HEK293 (cell line): ENCODE measurements around the gene HAUS8.

Experiments
- CTCF ChIA-PET: fragments of 350-600 bp; formaldehyde crosslinking; extraction: SDS; loops from one replicate; lab custom pipeline; 2021; ENCODE audit warnings: antibody characterized with exemption; lab: Yijun Ruan, JAX
- POLR2A ChIA-PET: fragments of 300-600 bp; formaldehyde crosslinking; extraction: SDS; loops from one replicate; lab custom pipeline; 2020; ENCODE audit warnings: antibody characterized with exemption, inconsistent platforms; lab: Yijun Ruan, JAX
- H3K27ac ChIP-seq: fragments of 200-500 bp; sonication (Bioruptor generic); 2 replicates; pipeline ENCODE4 v1.5.1; 2014; ENCODE audit warnings: low read depth, low read length, control low read depth, inconsistent platforms; ENCODE audit errors: extremely low read depth
- H3K36me3 ChIP-seq, 2 experiments: fragments of 200-500 bp in 1 of 2; sonication (Bioruptor generic) in 1 of 2; 1 replicate in 1 of 2; 2 replicates in 1 of 2; pipeline ENCODE4 v1.5.1; 2014 to 2017; ENCODE audit warnings: inconsistent platforms in 2 of 2, low read length in 2 of 2; ENCODE audit not compliant: control insufficient read depth in 2 of 2, insufficient read depth in 1 of 2
- H3K4me1 ChIP-seq: fragments of 200-500 bp; sonication (Bioruptor generic); 2 replicates; pipeline ENCODE4 v1.5.1; 2014; ENCODE audit warnings: mild to moderate bottlenecking, low read length, inconsistent platforms; ENCODE audit not compliant: control insufficient read depth, insufficient read depth
- H3K4me3 ChIP-seq: 2 replicates; pipeline ENCODE4 v1.5.1; 2011; ENCODE audit warnings: low read depth, mild to moderate bottlenecking, control low read depth, low read length, moderate library complexity
- H3K9me3 ChIP-seq: fragments of 200-500 bp; sonication (Bioruptor generic); 2 replicates; pipeline ENCODE4 v1.5.1; 2014; ENCODE audit warnings: low read depth, low read length, inconsistent platforms; ENCODE audit not compliant: control insufficient read depth, insufficient read depth
- GLI2 ChIP-seq: fragments of 450-650 bp; formaldehyde crosslinking; IDR thresholded peaks from 2 replicates; pipeline ENCODE4; 2017; ENCODE audit warnings: missing biosample characterization, missing genetic modification characterization, low read depth, borderline replicate concordance
- HOXD13 ChIP-seq: sonication (generic); formaldehyde crosslinking; IDR thresholded peaks from 2 replicates; pipeline ENCODE4 v1.8.0; 2022; ENCODE audit warnings: missing genetic modification reagents, borderline replicate concordance
- OVOL3 ChIP-seq: fragments of 450-650 bp; formaldehyde crosslinking; IDR thresholded peaks from 2 replicates; pipeline ENCODE4 v1.5.1; 2016; ENCODE audit warnings: missing biosample characterization, missing genetic modification characterization
- TSHZ1 ChIP-seq: fragments of 450-650 bp; formaldehyde crosslinking; IDR thresholded peaks from 2 replicates; pipeline ENCODE4 v1.5.1; 2016; ENCODE audit warnings: missing biosample characterization, missing genetic modification characterization, borderline replicate concordance
- ZBTB17 ChIP-seq: fragments of 450-650 bp; formaldehyde crosslinking; IDR thresholded peaks from 2 replicates; pipeline ENCODE4 v1.5.1; 2016; ENCODE audit warnings: missing biosample characterization, missing genetic modification characterization
- ZBTB20 ChIP-seq: fragments of 450-650 bp; formaldehyde crosslinking; IDR thresholded peaks from 2 replicates; pipeline ENCODE4 v1.5.1; 2016; ENCODE audit warnings: missing biosample characterization, missing genetic modification characterization
- ZNF174 ChIP-seq: fragments of 450-650 bp; formaldehyde crosslinking; IDR thresholded peaks from 2 replicates; pipeline ENCODE4 v1.5.0; 2017; ENCODE audit warnings: missing biosample characterization, mild to moderate bottlenecking, missing genetic modification characterization
- ZNF19 ChIP-seq: fragments of 450-650 bp; formaldehyde crosslinking; IDR thresholded peaks from 2 replicates; pipeline ENCODE4; 2016; ENCODE audit warnings: missing biosample characterization, missing genetic modification characterization, low read depth
- ZNF354C ChIP-seq: fragments of 450-650 bp; formaldehyde crosslinking; IDR thresholded peaks from 2 replicates; pipeline ENCODE4 v1.5.1; 2016; ENCODE audit warnings: missing biosample characterization, missing genetic modification characterization, low read depth, borderline replicate concordance
- ZNF449 ChIP-seq: fragments of 450-650 bp; formaldehyde crosslinking; IDR thresholded peaks from 2 replicates; pipeline ENCODE4 v1.5.1; 2017; ENCODE audit warnings: missing biosample characterization, mild to moderate bottlenecking, missing genetic modification characterization, moderate library complexity
- ZNF518A ChIP-seq: fragments of 450-650 bp; formaldehyde crosslinking; conservative IDR thresholded peaks from 2 replicates; pipeline ENCODE4 v1.5.1; 2016; ENCODE audit warnings: low read depth, missing biosample characterization, missing genetic modification characterization
- ZNF549 ChIP-seq: fragments of 450-650 bp; IDR thresholded peaks from 2 replicates; pipeline ENCODE4 v1.5.1; 2018; ENCODE audit warnings: missing biosample characterization, missing genetic modification characterization, mild to moderate bottlenecking, inconsistent platforms, moderate library complexity
- ZNF624 ChIP-seq: fragments of 450-650 bp; formaldehyde crosslinking; IDR thresholded peaks from 2 replicates; pipeline ENCODE4 v1.5.1; 2017; ENCODE audit warnings: missing biosample characterization, missing genetic modification characterization
- ZNF670 ChIP-seq: fragments of 450-650 bp; formaldehyde crosslinking; IDR thresholded peaks from 2 replicates; pipeline ENCODE4 v1.5.1; 2016; ENCODE audit warnings: missing biosample characterization, missing genetic modification characterization, low read depth
- TF ChIP-seq, protein P1 (sequence below): fragments of 450-650 bp; formaldehyde crosslinking; IDR thresholded peaks from 2 replicates; pipeline ENCODE4 v1.5.1; 2016; ENCODE audit warnings: missing biosample characterization, missing genetic modification characterization
- TF ChIP-seq, protein P2 (sequence below): fragments of 450-650 bp; formaldehyde crosslinking; IDR thresholded peaks from 2 replicates; pipeline ENCODE4 v1.5.1; 2016; ENCODE audit warnings: missing biosample characterization, missing genetic modification characterization

The HAUS8 gene

DNA sequence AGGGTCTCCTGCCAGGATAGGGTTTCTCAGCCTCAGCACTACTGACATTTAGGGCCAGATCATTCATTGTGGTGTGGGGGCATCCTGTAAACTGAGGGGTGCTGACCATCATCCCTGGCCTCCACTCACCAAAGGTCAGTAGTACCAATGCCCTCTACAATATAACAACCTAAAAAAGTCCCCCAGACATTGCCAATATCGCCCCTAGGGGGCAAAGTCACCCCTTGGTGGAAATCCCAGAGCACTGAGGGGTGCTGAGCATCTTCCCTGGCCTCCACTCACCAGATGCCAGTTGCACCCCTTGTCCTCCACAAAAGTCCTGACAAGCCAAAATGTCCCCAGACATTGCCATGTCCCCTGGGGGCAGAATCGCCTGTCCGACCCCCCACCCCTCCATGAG is 70.3 kb downstream of the HAUS8 start (continued):
- TF ChIP-seq, protein P1, sequence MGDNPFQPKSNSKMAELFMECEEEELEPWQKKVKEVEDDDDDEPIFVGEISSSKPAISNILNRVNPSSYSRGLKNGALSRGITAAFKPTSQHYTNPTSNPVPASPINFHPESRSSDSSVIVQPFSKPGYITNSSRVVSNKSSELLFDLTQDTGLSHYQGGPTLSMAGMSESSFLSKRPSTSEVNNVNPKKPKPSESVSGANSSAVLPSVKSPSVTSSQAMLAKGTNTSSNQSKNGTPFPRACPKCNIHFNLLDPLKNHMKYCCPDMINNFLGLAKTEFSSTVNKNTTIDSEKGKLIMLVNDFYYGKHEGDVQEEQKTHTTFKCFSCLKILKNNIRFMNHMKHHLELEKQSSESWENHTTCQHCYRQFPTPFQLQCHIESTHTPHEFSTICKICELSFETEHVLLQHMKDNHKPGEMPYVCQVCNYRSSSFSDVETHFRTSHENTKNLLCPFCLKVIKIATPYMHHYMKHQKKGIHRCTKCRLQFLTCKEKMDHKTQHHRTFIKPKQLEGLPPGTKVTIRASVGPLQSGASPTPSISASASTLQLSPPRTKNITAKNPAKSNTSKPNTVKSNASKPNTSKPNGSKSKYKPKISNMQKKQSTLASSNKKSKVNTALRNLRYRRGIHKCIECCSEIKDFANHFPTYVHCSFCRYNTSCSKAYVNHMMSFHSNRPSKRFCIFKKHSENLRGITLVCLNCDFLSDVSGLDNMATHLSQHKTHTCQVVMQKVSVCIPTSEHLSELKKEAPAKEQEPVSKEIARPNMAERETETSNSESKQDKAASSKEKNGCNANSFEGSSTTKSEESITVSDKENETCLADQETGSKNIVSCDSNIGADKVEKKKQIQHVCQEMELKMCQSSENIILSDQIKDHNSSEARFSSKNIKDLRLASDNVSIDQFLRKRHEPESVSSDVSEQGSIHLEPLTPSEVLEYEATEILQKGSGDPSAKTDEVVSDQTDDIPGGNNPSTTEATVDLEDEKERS (tag by site-specific recombination), result no peak

DNA sequence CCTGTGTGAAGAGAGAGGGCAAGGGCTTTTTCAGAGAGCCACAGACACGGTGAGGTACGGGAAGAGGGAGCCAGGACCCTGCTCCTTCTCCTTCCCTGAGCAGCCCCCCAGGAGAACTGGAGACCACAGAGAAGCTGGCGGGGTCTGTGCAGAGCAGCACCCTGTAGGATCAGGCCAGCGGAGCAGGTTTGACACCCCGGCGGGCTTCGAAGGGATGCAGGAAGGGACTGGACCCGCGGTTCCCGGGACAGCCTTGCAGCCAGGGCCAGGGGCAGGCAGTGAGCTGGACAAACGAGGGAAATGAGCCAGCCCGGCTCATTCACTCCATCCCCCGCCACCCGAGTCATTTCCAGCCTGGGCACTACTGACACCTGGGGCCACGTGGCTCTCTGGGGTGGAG is 70.9 kb downstream of the HAUS8 start:
- Histone ChIP-seq H3K27ac (no peak overlapping the region), H3K36me3 (no peaks in the 10 kb centered on the region), H3K9me3 (no peaks in the 10 kb centered on the region), H3K4me3 (no peak overlapping the region), H3K4me1 (no peaks in the 10 kb centered on the region)
- TF ChIP-seq ZNF549 (tag by site-specific recombination) (no peak), ZNF19 (tag by site-specific recombination) (no peak), HOXD13 (no peak), ZBTB20 (no peak), ZNF174 (tag by site-specific recombination) (no peak), ZNF449 (tag by site-specific recombination) (no peak), GLI2 (tag by site-specific recombination) (no peak), ZBTB17 (tag by site-specific recombination) (no peak), TSHZ1 (tag by site-specific recombination) (no peak), ZNF670 (no peak), OVOL3 (tag by site-specific recombination) (no peak), ZNF518A (tag by site-specific recombination) (no peak), ZNF354C (tag by site-specific recombination) (no peak), ZNF624 (tag by site-specific recombination) (no peak)
- TF ChIP-seq, protein P2, sequence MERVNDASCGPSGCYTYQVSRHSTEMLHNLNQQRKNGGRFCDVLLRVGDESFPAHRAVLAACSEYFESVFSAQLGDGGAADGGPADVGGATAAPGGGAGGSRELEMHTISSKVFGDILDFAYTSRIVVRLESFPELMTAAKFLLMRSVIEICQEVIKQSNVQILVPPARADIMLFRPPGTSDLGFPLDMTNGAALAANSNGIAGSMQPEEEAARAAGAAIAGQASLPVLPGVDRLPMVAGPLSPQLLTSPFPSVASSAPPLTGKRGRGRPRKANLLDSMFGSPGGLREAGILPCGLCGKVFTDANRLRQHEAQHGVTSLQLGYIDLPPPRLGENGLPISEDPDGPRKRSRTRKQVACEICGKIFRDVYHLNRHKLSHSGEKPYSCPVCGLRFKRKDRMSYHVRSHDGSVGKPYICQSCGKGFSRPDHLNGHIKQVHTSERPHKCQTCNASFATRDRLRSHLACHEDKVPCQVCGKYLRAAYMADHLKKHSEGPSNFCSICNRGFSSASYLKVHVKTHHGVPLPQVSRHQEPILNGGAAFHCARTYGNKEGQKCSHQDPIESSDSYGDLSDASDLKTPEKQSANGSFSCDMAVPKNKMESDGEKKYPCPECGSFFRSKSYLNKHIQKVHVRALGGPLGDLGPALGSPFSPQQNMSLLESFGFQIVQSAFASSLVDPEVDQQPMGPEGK (tag by site-specific recombination), result no peak
- POLR2A ChIA-PET, result no interaction called here
- CTCF ChIA-PET, result no interaction called here
